DMS114 treated with DMSO at 0.1 percent for 48 hours (cell line): ENCODE results near the gene SOX10.

Source experiments
- DNase-seq: peaks from one replicate; lab custom pipeline; 2025; ENCODE audit not compliant: unreplicated experiment; lab: John Stamatoyannopoulos, UW

The SOX10 gene

GRCh38 chr22:37983860-37984791 is at the start of gene SOX10:
TSS of gene SOX10 (minus strand) at chr22:37984555. CDS start at chr22:37983784, 771 bp downstream.
- no peak for DNase-seq

GRCh38 chr22:38033522-38034277 is 49.3 kb upstream of the SOX10 start:
- DNase-seq = no peak

- no peak for DNase-seq
These were observed 48.5 kb upstream of the SOX10 start for GRCh38 chr22:38032681-38033521.

- no peak for DNase-seq
These were observed 47.1 kb upstream of the SOX10 start for GRCh38 chr22:38031491-38031890.

- DNase-seq = no peak
These were observed 46.2 kb upstream of the SOX10 start for GRCh38 chr22:38030311-38031133.

- DNase-seq = no peak
These were observed 45.5 kb upstream of the SOX10 start for GRCh38 chr22:38029901-38030300.

- no peak for DNase-seq
These were observed 45.0 kb upstream of the SOX10 start for GRCh38 chr22:38029370-38029769.

GRCh38 chr22:38028344-38029130 is 44.2 kb upstream of the SOX10 start:
- DNase-seq = no peak

GRCh38 chr22:38027487-38027886 is 43.1 kb upstream of the SOX10 start:
- DNase-seq = no peak

- no peak for DNase-seq
These were observed 42.1 kb upstream of the SOX10 start for GRCh38 chr22:38026130-38027111.

GRCh38 chr22:38025514-38025913 is 41.2 kb upstream of the SOX10 start:
- no peak for DNase-seq

- DNase-seq = no peak
These were observed 38.7 kb upstream of the SOX10 start for GRCh38 chr22:38023045-38023444.

GRCh38 chr22:38021206-38021605 is 36.9 kb upstream of the SOX10 start:
- DNase-seq = no peak

- no peak for DNase-seq
These were observed 34.8 kb upstream of the SOX10 start for GRCh38 chr22:38018938-38019827.

GRCh38 chr22:38017939-38018885 is 33.9 kb upstream of the SOX10 start:
- no peak for DNase-seq

- no peak for DNase-seq
These were observed 33.0 kb upstream of the SOX10 start for GRCh38 chr22:38017272-38017920.
